Fibroblast of skin of back (primary cell): ENCODE results near the gene C17orf100.
A peak's percentile ranks its signal among the peaks of the same experiment; 100 is the strongest.

ENCODE experiments used
- DNase-seq: peaks from one replicate; pipeline ENCODE4 v3.0.0-alpha.2; 2013

The C17orf100 gene

DNA sequence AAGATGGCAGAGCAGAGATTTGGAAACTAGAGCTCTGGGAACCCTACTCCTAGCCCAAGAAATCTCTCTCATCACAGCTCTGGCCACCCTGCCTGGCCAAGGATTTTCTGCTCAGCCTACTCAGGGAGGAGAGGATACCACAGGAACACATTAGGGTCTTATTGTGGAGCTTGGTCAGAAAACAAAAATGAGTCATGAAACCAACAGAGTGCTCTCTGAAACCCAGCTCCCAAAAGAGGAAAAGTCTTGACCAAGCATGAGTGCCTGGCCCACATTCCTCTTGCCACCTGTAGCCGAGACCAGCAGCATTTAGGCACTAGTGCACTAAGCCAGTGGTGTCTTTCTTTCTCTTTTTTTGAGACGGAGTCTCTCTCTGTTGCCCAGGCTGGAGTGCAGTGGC is 43.5 kb downstream of the C17orf100 start:
- DNase-seq, result no peak

DNA sequence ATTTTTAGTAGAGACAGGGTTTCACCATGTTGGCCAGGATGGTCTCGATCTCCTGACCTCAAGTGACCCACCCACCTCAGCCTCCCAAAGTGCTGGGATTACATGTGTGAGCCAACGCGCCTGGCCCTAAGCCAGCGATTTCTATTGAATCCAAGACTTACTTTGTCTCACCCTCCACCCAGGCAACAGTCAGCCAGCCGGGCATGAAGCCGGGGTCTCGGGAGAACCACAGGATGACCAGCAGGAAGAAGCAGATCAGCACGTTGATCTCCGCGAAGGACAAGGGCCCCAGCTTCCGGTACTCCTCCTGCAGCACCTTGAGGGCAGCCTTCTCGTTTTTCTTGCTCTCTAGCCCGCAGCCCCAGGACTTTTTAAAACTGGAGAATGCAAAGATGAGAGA is 44.0 kb downstream of the C17orf100 start:
- DNase-seq, result no peak

DNA sequence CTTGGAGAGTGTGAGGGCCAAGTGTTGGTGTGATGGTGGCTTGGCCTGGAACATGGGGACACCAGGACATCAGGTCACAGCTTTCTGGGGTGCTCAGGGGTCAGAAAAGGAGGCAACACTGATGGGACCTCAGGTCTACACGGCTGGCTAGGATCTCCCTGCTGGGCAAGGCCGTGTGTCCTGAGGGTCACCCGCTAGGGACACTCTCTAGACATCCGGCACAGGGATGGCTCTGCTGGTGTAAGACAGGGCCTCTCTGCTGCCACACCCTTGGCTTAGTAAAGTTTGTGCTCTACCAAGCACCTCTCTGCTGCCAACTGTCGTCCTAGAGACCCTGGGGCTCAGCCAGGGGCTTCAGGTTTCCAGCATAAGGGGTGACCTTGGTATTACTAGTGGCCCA is 45.3 kb downstream of the C17orf100 start:
- no peak for DNase-seq

DNA sequence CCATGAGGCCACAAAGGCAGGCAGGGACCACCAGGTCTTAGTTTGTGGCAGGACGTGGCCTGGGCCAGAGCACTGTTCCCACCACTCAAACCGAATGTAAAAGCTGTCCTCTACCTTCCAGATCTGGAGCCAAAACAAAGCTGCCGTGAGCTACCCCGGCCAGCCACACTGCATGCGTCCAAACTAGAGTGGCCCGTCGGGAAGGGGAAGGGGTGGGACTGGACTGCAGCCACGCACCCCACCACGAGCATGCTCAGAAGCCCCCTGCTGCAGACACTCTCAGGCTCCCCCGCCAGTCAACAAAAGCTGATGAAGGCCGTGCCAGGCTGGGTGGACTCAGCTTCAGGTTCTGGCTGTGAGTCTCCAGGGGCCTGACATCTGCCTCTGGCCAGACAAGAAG is 46.4 kb downstream of the C17orf100 start:
- DNase-seq, result no peak

DNA sequence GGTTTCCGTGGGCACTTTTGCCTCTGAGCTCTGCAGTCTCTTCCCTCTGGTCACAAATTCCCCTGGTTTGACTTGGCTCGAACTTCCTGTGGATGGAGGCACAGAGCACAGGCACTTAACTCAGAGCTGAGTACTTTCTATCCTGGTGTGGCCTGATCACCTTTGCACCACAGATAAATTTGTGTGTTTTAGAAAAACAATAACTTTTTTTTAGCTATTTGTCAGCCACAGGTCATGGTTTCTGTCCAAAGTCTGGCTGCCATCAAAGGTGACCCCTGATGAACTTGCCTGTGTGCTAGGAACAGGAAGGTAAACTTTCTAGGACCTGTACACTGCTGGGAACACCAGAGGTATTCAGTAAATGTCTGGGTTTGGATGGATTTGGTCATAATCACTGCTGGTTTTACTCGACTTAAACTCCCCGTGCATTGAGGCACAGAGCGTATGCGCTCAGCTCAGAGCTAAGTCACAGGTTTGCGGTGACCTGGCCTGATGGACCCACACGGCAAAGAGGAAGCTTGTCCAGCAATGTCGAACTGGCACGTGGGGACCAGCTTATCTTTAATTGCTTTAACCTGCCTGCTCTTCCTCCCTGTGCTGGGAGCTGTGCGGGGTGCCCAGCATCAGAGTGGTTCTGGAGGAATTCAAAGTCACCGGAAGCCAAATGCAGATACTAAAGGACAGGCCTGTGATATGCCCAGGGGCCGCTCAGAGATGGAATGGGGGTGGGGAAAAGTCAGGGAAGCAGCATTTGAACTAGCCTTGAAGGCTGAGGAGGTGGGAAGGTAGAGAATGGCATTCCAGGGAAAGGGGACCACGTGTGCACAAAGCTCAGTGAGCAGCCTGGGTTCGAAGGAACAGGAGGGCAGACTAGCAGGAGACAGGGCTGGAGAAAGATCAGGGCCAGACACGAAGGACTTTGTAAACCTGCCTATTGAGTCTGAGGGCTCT is 48.7 kb downstream of the C17orf100 start:
- DNase-seq, result no peak

DNA sequence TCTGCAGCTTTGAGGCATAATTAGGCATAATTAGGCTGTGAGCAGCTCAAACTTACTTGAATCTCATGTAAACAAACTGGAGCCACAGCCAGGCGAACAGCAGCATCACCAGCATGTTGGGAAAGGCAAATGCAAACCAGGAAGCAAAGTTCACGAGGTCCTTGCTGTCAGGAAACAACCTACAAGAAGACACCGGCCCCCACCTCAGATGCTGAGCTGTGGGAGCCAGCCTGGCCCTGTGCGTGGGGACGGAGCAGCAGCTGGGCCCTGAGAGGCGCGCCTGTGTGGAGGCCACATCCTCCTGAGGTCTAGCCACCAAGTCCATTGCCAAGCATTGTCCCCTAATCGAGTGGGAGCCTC is 49.4 kb downstream of the C17orf100 start:
- DNase-seq, result no peak

DNA sequence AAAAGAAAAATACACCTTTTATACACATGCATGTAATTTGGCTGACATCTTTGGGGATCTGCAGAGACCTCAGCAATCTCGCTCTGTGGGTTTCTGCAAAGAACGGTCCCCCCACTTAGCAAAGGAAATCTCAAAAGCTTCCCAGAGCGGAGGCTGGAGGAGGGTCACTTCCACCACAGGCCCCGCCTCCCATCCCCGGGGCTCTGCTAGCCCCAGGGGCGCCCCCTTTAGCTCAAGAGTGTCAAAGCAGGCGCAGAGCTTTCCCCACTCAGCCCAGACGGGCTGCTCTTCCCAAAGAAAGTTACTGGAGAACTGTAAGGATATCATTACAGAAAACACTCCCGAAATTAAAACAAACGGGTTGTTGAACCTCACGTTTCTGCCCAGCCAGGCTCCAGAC is 50.2 kb downstream of the C17orf100 start:
- DNase-seq, result peak; percentile 11

DNA sequence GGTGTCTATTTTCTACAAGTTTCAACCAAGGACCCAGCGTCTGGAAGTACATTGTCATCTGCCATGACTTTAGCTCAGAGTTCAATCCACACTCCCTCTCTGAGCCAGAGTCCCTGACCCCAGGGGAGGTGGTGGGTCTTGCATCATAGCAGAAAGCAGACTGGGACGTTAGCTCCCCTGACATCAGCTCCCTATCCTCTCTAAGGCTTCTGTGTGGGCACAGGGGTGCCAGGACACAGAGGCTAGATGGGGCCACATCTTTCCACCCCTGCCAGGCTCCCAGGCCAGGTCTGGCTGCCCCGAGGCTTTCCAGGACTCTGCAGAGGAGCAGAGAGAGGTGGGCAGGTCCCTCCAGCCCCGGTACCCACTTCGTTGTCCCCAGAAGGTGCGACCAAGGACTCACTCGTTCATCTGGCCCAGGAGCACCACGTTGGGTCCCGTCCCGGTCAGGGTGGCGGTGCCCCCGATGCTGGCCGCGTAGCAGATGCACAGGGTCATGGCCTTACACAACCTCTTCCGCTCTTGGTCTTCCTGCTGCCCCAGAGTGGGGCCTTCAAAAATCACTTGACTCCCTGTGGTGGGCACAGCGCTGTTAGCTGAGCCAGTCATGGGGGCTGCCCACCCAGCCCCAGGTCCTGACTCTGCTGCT is 51.1 kb downstream of the C17orf100 start:
- no peak for DNase-seq
